Measurements from ENCODE around the gene PCDHB3.
"Not testable (repeated sequence)": the region's sequence is repeated elsewhere in the genome, so short reads cannot be mapped to it uniquely, and the experiment has no call there.

Gene PCDHB3
- total RNA-seq, result 0 reads per million in 3 donors

DNA sequence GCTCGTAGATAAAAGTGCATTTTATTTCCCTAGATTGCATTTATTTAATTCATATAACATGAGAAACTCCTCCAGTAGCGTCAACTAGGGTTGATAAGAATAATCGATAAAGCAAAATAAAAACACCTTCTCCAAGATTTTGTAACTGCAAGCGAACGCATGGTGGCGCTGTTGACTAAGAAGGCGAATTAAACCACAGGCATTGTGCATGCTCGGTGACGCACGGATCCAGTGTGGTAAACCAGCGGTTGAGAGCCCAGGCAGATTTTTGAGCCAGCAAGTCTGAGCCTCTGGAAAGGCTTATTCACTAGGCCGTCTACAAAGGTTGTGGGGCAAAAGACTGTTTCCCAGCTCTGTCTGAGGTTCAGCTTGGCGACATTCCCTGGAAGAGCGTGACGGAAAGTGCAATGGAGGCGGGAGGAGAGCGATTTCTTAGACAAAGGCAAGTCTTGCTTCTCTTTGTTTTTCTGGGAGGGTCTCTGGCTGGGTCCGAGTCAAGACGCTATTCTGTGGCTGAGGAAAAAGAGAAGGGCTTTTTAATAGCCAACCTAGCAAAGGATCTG is at the start of gene PCDHB3:
TSS of gene PCDHB3 (plus strand) at position 231 of the 563 bp plus-strand sequence. CDS start at position 408, 177 bp downstream.
- Histone ChIP-seq H3K4me3 (ENCODE audit: insufficient read depth, low read depth, low read length, poor library complexity, severe bottlenecking) (no peak within 1 kb of the TSS), H3K9me3 (ENCODE audit: control insufficient read depth, low read length) (no peaks in the 10 kb centered on the region), H3K36me3 (ENCODE audit: control insufficient read depth, insufficient read depth, low read length) (no peaks in the 10 kb centered on the region), H3K27ac (ENCODE audit: insufficient read depth, low read length, poor library complexity, severe bottlenecking) (no peak within 1 kb of the TSS), H3K27me3 (replicated peaks; ENCODE audit: control insufficient read depth, insufficient read depth, low read length, poor library complexity, severe bottlenecking) (peaks cover 6% of the 10 kb centered on the region), H3K4me1 (ENCODE audit: control insufficient read depth, insufficient read depth, low read length, poor library complexity, severe bottlenecking) (no peaks in the 10 kb centered on the region)
- no peak for DNase-seq

DNA sequence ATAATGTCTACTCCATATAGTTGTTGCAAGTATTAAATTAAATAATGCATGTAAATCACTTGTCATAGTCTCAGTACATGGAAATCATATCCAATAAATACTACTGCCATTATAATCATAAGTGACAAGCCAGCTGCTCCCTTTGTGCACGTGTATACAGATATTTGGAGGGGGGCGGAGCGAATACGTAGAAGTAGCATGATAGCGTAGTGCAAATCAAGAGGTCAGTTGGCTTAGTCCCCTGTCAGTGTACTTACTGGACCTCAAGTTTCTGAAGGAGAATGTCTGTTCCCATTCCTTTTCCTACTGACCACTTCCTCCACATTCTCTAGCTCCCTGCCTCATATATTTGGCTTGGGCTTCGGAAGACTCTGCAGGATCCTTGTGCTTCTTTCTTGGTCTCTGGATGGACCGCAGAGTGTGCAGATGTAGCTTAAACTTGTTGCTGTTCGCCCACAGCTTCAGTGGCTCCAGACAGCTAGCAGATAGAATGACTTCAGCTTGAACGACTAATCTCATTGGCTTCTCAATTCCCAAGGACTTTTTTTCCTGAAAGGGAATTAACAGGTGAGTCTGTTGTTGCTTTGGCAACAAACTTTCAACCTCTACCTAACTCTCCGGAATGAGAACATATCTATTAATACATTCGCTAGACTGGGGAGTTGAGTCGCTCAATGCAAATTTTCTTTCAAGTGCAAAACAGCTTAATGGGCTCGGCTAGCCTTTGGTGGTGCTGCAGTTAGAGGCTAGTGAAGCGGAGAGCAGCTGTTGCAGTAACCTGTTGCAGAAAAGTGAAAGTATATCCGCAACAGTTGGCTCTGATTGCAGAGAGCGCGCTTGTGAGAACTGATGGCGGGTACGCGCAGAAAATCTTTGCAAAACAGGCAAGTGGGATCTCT is 49.4 kb upstream of the PCDHB3 start, which contains the start of gene PCDHB1:
TSS of gene PCDHB1 (plus strand) at position 753 of the 899 bp plus-strand sequence. CDS start at position 850, 97 bp downstream.
- Histone ChIP-seq H3K4me1 (ENCODE audit: control insufficient read depth, insufficient read depth, low read length, poor library complexity, severe bottlenecking) (no peaks in the 10 kb centered on the region), H3K27ac (ENCODE audit: insufficient read depth, low read length, poor library complexity, severe bottlenecking) (no peak within 1 kb of the TSS), H3K4me3 (ENCODE audit: insufficient read depth, low read depth, low read length, poor library complexity, severe bottlenecking) (no peak within 1 kb of the TSS), H3K27me3 (replicated peaks; ENCODE audit: control insufficient read depth, insufficient read depth, low read length, poor library complexity, severe bottlenecking) (peaks cover 3% of the 10 kb centered on the region), H3K9me3 (ENCODE audit: control insufficient read depth, low read length) (no peaks in the 10 kb centered on the region), H3K36me3 (ENCODE audit: control insufficient read depth, insufficient read depth, low read length) (no peaks in the 10 kb centered on the region)
- DNase-seq, result no peak

DNA sequence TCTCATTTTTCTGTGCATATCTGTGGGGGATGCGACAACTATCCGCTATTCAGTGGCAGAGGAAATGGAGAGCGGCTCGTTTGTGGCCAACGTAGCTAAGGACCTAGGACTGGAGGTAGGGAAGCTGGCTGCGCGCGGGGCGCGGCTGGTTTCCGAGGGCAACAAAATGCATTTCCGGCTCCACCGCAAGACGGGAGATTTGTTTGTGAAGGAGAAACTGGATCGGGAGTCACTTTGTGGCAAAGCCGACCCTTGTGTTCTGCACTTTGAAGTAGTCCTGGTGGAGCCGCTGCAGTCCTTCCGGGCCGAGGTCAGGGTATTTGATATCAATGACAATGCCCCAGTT is 48.8 kb upstream of the PCDHB3 start:
- Histone ChIP-seq H3K9me3 (ENCODE audit: control insufficient read depth, low read length) (no peaks in the 10 kb centered on the region), H3K4me3 (ENCODE audit: insufficient read depth, low read depth, low read length, poor library complexity, severe bottlenecking) (no peak overlapping the region), H3K27me3 (replicated peaks; ENCODE audit: control insufficient read depth, insufficient read depth, low read length, poor library complexity, severe bottlenecking) (peaks cover 3% of the 10 kb centered on the region), H3K4me1 (ENCODE audit: control insufficient read depth, insufficient read depth, low read length, poor library complexity, severe bottlenecking) (no peaks in the 10 kb centered on the region), H3K36me3 (ENCODE audit: control insufficient read depth, insufficient read depth, low read length) (no peaks in the 10 kb centered on the region), H3K27ac (ENCODE audit: insufficient read depth, low read length, poor library complexity, severe bottlenecking) (no peak overlapping the region)
- DNase-seq, result no peak

DNA sequence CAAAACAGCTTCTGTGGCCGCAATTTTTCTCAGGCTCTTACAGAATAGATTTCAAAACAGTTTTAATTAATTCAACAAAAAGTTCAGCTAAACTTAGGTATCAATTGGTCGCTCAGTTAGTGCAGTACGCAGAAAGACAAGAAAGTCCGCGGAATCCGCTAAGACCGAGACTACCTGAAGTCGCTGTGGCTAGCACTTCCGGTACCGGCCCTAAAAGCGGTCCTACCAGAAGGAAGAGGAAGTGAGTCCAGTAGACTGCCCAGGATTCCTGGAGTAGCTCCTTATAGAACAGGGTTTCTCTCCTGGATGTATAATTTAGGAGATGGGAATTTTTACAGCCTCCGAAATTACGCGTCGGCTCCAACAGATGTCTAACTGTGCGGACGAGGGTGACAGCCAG is 22.4 kb upstream of the PCDHB3 start:
- no peak overlapping the region for H3K4me3 ChIP-seq (ENCODE audit: insufficient read depth, low read depth, low read length, poor library complexity, severe bottlenecking)
- no peak for DNase-seq
- H3K27me3 ChIP-seq (replicated peaks; ENCODE audit: control insufficient read depth, insufficient read depth, low read length, poor library complexity, severe bottlenecking), result no peaks in the 10 kb centered on the region
- no peaks in the 10 kb centered on the region for H3K9me3 ChIP-seq (ENCODE audit: control insufficient read depth, low read length)
- no peak overlapping the region for H3K27ac ChIP-seq (ENCODE audit: insufficient read depth, low read length, poor library complexity, severe bottlenecking)
- H3K4me1 ChIP-seq (ENCODE audit: control insufficient read depth, insufficient read depth, low read length, poor library complexity, severe bottlenecking), result no peaks in the 10 kb centered on the region
- no peaks in the 10 kb centered on the region for H3K36me3 ChIP-seq (ENCODE audit: control insufficient read depth, insufficient read depth, low read length)

DNA sequence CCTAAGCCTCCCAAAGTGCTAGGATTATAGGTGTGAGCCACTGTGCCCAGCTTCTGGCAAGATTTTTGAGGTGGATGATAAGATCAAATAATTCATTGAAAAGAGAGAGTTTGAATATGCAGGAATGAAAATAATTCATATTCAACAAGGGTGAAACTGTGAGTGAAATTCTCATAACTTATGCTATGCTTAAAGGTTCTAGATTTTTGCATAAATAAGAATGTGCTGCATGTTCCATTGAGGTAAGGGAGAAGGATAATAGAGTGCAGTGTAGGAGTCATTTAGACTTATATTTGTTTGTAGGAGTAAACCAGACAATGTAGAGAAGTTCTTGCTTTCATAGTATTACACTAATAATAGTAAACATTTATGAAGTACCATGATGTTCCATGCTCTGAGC is 18.0 kb upstream of the PCDHB3 start:
- no peaks in the 10 kb centered on the region for H3K4me1 ChIP-seq (ENCODE audit: control insufficient read depth, insufficient read depth, low read length, poor library complexity, severe bottlenecking)
- DNase-seq, result no peak
- no peaks in the 10 kb centered on the region for H3K36me3 ChIP-seq (ENCODE audit: control insufficient read depth, insufficient read depth, low read length)
- H3K4me3 ChIP-seq (ENCODE audit: insufficient read depth, low read depth, low read length, poor library complexity, severe bottlenecking), result no peak overlapping the region
- H3K27ac ChIP-seq (ENCODE audit: insufficient read depth, low read length, poor library complexity, severe bottlenecking), result no peak overlapping the region
- no peaks in the 10 kb centered on the region for H3K27me3 ChIP-seq (replicated peaks; ENCODE audit: control insufficient read depth, insufficient read depth, low read length, poor library complexity, severe bottlenecking)
- H3K9me3 ChIP-seq (ENCODE audit: control insufficient read depth, low read length), result peaks cover 3% of the 10 kb centered on the region

DNA sequence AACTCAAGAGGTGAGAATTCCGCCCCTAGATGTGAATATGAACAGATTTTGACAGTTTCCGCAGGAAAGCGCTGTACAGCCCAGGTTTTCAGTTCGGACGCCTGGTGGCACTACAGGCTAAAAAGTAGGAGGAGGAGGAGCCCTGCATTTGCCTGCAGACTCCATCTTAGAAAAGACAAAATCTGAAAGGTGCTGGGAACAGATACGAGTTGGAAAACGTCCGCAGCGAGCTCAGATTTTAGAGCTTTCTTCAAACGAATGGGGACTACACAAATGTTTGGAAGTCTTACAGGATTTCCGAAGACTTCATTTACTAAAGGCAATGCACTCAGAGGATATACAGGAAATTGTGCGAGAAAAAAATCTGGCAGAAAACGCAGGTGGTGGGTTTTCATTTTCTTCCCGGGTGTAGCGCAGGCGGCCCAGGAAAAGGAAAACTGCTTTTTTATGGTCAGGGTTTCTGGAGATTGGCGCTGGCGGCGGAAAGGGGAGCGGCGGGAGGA is 15.7 kb upstream of the PCDHB3 start:
- Histone ChIP-seq H3K4me3 (ENCODE audit: insufficient read depth, low read depth, low read length, poor library complexity, severe bottlenecking) (peak overlapping the region; percentile 44), H3K36me3 (ENCODE audit: control insufficient read depth, insufficient read depth, low read length) (no peaks in the 10 kb centered on the region), H3K9me3 (ENCODE audit: control insufficient read depth, low read length) (peaks cover 3% of the 10 kb centered on the region), H3K4me1 (ENCODE audit: control insufficient read depth, insufficient read depth, low read length, poor library complexity, severe bottlenecking) (no peaks in the 10 kb centered on the region), H3K27ac (ENCODE audit: insufficient read depth, low read length, poor library complexity, severe bottlenecking) (no peak overlapping the region), H3K27me3 (replicated peaks; ENCODE audit: control insufficient read depth, insufficient read depth, low read length, poor library complexity, severe bottlenecking) (no peaks in the 10 kb centered on the region)
- DNase-seq, result peak in 2 of 3 donors; percentile 12 to 15

DNA sequence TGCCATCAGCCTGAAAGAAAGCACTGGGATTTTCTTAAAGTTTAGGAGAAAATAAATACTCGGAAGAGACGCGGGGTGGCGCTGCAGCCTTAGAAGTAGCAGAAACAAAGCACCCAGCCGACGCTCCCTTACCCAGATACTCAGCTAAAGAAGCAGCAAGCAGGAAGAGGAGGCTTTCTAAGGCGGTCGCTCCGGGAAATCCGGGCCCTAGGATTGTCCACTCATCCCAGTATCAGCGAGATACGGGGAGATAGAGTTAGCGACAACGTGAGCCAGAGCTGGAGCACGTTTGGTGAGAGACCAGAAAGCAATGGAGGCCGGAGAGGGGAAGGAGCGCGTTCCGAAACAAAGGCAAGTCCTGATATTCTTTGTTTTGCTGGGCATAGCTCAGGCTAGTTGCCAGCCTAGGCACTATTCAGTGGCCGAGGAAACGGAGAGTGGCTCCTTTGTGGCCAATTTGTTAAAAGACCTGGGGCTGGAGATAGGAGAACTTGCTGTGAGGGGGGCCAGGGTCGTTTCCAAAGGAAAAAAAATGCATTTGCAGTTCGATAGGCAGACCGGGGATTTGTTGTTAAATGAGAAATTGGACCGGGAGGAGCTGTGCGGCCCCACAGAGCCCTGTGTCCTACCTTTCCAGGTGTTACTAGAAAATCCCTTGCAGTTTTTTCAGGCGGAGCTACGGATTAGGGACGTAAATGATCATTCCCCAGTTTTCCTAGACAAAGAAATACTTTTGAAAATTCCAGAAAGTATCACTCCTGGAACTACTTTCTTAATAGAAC is 5.6 kb upstream of the PCDHB3 start, which contains the start of gene PCDHB2:
TSS of gene PCDHB2 (plus strand) at position 135 of the 782 bp plus-strand sequence. CDS start at position 311, 176 bp downstream.
- Histone ChIP-seq H3K36me3 (ENCODE audit: control insufficient read depth, insufficient read depth, low read length) (no peaks in the 10 kb centered on the region), H3K4me3 (ENCODE audit: insufficient read depth, low read depth, low read length, poor library complexity, severe bottlenecking) (no peak within 1 kb of the TSS), H3K27me3 (replicated peaks; ENCODE audit: control insufficient read depth, insufficient read depth, low read length, poor library complexity, severe bottlenecking) (no peaks in the 10 kb centered on the region), H3K9me3 (ENCODE audit: control insufficient read depth, low read length) (no peaks in the 10 kb centered on the region), H3K27ac (ENCODE audit: insufficient read depth, low read length, poor library complexity, severe bottlenecking) (no peak within 1 kb of the TSS), H3K4me1 (ENCODE audit: control insufficient read depth, insufficient read depth, low read length, poor library complexity, severe bottlenecking) (no peaks in the 10 kb centered on the region)
- no peak for DNase-seq

DNA sequence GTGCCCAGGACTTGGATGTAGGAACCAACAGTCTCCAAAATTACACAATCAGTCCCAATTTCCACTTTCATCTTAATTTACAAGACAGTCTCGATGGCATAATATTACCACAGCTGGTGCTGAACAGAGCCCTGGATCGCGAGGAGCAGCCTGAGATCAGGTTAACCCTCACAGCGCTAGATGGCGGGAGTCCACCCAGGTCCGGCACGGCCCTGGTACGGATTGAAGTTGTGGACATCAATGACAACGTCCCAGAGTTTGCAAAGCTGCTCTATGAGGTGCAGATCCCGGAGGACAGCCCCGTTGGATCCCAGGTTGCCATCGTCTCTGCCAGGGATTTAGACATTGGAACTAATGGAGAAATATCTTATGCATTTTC is 5.0 kb upstream of the PCDHB3 start:
- Histone ChIP-seq H3K4me3 (ENCODE audit: insufficient read depth, low read depth, low read length, poor library complexity, severe bottlenecking) (no peak overlapping the region), H3K4me1 (ENCODE audit: control insufficient read depth, insufficient read depth, low read length, poor library complexity, severe bottlenecking) (no peaks in the 10 kb centered on the region), H3K27ac (ENCODE audit: insufficient read depth, low read length, poor library complexity, severe bottlenecking) (no peak overlapping the region), H3K36me3 (ENCODE audit: control insufficient read depth, insufficient read depth, low read length) (no peaks in the 10 kb centered on the region), H3K9me3 (ENCODE audit: control insufficient read depth, low read length) (no peaks in the 10 kb centered on the region), H3K27me3 (replicated peaks; ENCODE audit: control insufficient read depth, insufficient read depth, low read length, poor library complexity, severe bottlenecking) (no peaks in the 10 kb centered on the region)
- DNase-seq, result no peak

DNA sequence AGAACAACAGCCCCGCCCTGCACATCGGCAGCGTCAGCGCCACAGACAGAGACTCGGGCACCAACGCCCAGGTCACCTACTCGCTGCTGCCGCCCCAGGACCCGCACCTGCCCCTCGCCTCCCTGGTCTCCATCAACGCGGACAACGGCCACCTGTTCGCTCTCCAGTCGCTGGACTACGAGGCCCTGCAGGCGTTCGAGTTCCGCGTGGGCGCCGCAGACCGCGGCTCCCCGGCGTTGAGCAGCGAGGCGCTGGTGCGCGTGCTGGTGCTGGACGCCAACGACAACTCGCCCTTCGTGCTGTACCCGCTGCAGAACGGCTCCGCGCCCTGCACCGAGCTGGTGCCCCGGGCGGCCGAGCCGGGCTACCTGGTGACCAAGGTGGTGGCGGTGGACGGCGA is 4.1 kb upstream of the PCDHB3 start:
- H3K9me3 ChIP-seq (ENCODE audit: control insufficient read depth, low read length); H3K4me1 ChIP-seq (ENCODE audit: control insufficient read depth, insufficient read depth, low read length, poor library complexity, severe bottlenecking); H3K27ac ChIP-seq (ENCODE audit: insufficient read depth, low read length, poor library complexity, severe bottlenecking); H3K4me3 ChIP-seq (ENCODE audit: insufficient read depth, low read depth, low read length, poor library complexity, severe bottlenecking); H3K36me3 ChIP-seq (ENCODE audit: control insufficient read depth, insufficient read depth, low read length); H3K27me3 ChIP-seq (replicated peaks; ENCODE audit: control insufficient read depth, insufficient read depth, low read length, poor library complexity, severe bottlenecking); DNase-seq: not testable (repeated sequence)

Measured in effector memory CD4-positive, alpha-beta T cell (primary cell).